ENCODE measurements around the gene MCM3AP.

Gene MCM3AP

DNA sequence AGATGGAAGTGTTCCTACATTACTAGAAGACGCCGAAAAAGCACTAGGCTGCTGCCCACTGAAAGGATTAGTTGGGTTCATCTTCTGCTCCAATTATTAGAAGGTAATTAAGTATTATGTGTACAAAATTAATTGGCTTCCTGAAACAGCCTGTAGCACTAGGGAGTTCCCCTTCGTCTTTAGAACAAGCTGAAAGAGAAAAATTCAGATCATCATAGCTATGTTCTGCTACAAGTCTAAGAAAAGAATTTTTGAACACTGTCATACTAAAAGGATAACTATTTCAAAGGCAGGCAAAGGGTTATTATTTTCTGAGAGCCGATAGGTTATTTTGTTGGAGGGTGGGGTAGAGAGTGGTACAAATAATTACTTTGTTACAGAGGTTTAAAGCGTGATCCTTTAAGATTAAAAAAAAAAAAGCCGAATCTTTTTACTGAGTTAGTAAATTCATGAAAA, at the start of gene MCM3AP:
MCM3AP (minus strand) TSS at position 406 of the 456 bp plus-strand sequence; CDS start at position 81, 325 bp downstream.
- TF ChIP-seq, protein P1, sequence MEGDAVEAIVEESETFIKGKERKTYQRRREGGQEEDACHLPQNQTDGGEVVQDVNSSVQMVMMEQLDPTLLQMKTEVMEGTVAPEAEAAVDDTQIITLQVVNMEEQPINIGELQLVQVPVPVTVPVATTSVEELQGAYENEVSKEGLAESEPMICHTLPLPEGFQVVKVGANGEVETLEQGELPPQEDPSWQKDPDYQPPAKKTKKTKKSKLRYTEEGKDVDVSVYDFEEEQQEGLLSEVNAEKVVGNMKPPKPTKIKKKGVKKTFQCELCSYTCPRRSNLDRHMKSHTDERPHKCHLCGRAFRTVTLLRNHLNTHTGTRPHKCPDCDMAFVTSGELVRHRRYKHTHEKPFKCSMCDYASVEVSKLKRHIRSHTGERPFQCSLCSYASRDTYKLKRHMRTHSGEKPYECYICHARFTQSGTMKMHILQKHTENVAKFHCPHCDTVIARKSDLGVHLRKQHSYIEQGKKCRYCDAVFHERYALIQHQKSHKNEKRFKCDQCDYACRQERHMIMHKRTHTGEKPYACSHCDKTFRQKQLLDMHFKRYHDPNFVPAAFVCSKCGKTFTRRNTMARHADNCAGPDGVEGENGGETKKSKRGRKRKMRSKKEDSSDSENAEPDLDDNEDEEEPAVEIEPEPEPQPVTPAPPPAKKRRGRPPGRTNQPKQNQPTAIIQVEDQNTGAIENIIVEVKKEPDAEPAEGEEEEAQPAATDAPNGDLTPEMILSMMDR (IDR thresholded peaks at IDR 0.05; ENCODE audit: low read depth, low read length): no peak
- DNase-seq (ENCODE audit: extremely low read depth, low read depth): no peak

DNA sequence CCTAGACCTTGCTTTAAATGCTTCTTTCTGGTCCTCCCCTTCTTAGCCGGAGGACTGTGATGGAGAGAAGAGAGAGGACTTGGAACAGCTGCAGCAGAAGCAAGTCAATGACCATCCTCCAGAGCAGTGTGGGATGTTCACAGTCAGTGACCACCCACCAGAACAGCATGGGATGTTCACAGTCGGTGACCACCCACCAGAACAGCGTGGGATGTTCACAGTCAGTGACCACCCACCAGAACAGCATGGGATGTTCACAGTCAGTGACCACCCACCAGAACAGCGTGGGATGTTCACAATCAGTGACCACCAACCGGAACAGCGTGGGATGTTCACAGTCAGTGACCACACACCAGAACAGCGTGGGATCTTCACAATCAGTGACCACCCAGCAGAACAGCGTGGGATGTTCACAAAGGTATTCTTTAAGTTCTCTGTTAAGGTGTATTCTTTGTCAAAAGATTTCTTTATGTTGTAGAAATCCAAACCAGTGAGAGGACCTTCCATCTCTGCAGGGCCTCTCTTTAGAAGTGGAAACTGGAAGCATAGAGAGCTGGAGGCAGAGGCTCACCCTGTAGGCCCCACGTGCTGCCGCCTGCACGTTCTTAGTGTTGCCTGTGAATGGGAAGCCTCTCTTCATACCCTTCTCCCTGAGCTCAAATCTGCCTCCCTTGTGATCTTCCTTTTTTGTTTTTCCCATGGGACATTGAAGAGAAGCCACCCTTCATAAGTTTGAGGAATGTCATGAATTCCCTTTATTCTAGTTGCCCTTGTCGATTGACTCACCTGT, 49.1 kb upstream of the MCM3AP start:
- no peak for DNase-seq (ENCODE audit: extremely low read depth, low read depth)
- TF ChIP-seq, protein P1 (IDR thresholded peaks at IDR 0.05; ENCODE audit: low read depth, low read length): no peak

DNA sequence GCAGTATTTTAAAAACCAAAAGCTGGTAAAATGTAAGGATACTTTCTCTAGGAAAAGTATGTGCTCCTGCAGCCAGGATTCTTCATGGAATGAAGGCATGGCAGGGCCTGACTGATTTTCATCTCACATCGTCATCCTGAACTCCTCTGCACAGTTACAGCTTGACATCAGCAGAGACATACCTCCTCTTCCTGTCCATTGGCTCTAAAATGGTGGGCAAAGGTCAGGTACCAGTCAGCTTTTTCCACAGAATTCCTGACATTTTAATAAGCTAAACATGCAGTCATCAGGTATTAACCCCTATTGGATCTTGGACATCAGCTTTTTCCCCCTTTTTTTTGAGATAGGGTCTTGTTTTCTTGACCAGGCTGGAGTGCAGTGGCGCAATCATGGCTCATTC, 44.4 kb upstream of the MCM3AP start:
- no peak for DNase-seq (ENCODE audit: extremely low read depth, low read depth)
- TF ChIP-seq, protein P1 (IDR thresholded peaks at IDR 0.05; ENCODE audit: low read depth, low read length): no peak

DNA sequence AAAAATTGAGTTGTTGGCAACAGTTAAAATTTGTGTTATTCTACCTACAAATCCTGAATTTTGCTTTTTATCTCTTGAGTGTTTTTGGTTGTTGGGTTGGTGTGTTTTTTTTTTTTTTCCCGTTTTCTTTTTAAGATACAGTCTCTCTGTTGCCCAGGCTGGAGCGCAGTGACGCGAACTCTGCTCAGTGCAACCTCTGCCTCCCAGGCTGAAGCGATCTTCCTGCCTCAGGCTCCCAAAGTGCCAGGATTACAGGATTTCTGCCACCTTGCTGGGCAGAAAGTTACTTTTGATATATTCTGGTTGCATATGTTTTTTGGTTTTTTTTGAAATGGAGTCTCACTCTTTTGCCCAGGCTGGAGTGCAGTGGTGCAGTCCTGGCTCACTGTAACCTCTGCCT, 42.7 kb upstream of the MCM3AP start:
- TF ChIP-seq, protein P1 (IDR thresholded peaks at IDR 0.05; ENCODE audit: low read depth, low read length): no peak
- DNase-seq (ENCODE audit: extremely low read depth, low read depth): no peak

DNA sequence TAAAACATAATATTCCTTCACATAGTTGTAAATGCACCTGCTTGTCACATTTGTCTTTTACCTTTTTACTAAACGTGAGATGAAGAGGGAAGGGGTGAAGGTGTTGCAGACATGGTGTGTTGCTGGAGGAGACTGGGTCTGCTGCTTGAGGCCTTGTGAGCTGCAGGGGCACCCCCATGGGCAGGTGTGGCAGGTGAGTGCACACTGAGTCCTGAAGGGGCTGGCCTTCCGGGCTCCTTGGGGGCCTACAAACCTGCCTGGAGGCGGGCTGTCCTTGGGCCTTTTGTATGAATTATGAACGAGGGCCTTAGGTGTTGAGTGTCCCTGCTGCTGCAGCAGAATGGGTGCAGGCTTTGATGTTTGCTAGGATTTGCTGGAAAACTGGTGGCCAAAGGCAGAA, 42.3 kb upstream of the MCM3AP start:
- TF ChIP-seq, protein P1 (IDR thresholded peaks at IDR 0.05; ENCODE audit: low read depth, low read length): no peak
- DNase-seq (ENCODE audit: extremely low read depth, low read depth): no peak

DNA sequence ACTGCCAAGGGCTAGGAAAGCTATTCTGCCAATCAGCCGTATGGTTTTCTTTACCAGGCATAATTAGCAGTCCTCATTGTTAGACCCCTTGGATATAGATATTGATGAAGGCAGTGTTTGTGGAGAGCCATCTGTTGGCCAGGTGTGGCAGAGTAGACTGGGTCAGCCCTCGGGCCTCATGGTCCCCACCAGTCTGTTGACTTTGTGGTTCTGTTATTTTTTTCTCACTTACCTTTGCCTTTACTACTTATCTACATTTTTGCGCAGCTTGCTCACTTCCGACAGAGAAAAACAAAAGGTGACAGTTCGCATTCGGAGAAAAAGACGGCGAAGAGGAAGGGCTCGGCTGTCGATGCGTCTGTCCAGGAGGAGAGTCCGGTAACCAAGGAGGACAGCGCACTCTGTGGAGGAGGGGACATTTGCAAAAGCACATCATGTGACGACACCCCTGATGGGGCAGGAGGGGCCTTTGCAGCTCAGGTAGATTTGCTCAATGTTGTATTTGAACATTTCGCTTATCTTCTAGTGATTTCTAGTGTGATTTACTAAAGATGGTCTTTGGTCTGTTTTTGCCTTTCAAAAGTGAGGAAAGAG, 40.8 kb upstream of the MCM3AP start:
- DNase-seq (ENCODE audit: extremely low read depth, low read depth): no peak
- TF ChIP-seq, protein P1 (IDR thresholded peaks at IDR 0.05; ENCODE audit: low read depth, low read length): no peak
